Colonic mucosa (tissue), 4 donors: Measurements from ENCODE around the gene ELP6. TPM values are rescaled to one million over a fixed set of nuclear protein-coding genes. Genes with fewer than 3 reads are reported as not detected.
A peak's percentile ranks its signal among the peaks of the same experiment; 100 is the strongest.

Source experiments
- DNase-seq: peaks from one replicate; pipeline ENCODE4 v3.0.0-alpha.2; 2020
- H3K27ac ChIP-seq: fragments of 200-600 bp; one replicate; pipeline ENCODE4 v1.8.0; 2021
- H3K27me3 ChIP-seq: fragments of 200-600 bp; one replicate; pipeline ENCODE4 v1.8.0; 2021
- H3K36me3 ChIP-seq: fragments of 200-600 bp; one replicate; pipeline ENCODE4 v1.8.0; 2021
- H3K4me1 ChIP-seq: fragments of 200-600 bp; one replicate; pipeline ENCODE4 v1.8.0; 2021; ENCODE audit warnings: mild to moderate bottlenecking
- H3K4me3 ChIP-seq: fragments of 200-600 bp; one replicate; pipeline ENCODE4 v1.8.0; 2021
- H3K9ac ChIP-seq, 2 donors: one replicate each; pipeline ENCODE4 v1.7.0; 2013; ENCODE audit warnings: control low read depth in 2 of 2, low read depth in 2 of 2, low read length in 2 of 2
- H3K9me3 ChIP-seq: fragments of 200-600 bp; one replicate; pipeline ENCODE4 v1.8.0; 2021
- intact Hi-C: fragments of 100-400 bp; cut with DNase I; formaldehyde crosslinking; loops from one replicate; pipeline ENCODE4 v1.14.1; 2022
- total RNA-seq, 2 donors: library from RNA; stranded (reverse); fragmentation: NEBNext Ultra II Directional in 1 of 2; extraction: Animal tissue kit (Norgen Biotek cat#: 25700) in 1 of 2; gene quantifications; one replicate each; pipeline ENCODE4 v1.2.1, GENCODE V29; 2021
- TF ChIP-seq, protein P1 (sequence below): fragments of 200-600 bp; IDR thresholded peaks from one replicate; pipeline ENCODE4 v1.8.0; 2022; ENCODE audit warnings: antibody characterized with exemption, mild to moderate bottlenecking
- donor health status: healthy.
- donor health status: DM: no; HTN: no; CAD: no.
- donor health status: DM: no; HTN: no; CAD: no.

The ELP6 gene, protein sequence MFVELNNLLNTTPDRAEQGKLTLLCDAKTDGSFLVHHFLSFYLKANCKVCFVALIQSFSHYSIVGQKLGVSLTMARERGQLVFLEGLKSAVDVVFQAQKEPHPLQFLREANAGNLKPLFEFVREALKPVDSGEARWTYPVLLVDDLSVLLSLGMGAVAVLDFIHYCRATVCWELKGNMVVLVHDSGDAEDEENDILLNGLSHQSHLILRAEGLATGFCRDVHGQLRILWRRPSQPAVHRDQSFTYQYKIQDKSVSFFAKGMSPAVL
- 10 to 100 TPM; 16.1 to 37.6 TPM for total RNA-seq

DNA sequence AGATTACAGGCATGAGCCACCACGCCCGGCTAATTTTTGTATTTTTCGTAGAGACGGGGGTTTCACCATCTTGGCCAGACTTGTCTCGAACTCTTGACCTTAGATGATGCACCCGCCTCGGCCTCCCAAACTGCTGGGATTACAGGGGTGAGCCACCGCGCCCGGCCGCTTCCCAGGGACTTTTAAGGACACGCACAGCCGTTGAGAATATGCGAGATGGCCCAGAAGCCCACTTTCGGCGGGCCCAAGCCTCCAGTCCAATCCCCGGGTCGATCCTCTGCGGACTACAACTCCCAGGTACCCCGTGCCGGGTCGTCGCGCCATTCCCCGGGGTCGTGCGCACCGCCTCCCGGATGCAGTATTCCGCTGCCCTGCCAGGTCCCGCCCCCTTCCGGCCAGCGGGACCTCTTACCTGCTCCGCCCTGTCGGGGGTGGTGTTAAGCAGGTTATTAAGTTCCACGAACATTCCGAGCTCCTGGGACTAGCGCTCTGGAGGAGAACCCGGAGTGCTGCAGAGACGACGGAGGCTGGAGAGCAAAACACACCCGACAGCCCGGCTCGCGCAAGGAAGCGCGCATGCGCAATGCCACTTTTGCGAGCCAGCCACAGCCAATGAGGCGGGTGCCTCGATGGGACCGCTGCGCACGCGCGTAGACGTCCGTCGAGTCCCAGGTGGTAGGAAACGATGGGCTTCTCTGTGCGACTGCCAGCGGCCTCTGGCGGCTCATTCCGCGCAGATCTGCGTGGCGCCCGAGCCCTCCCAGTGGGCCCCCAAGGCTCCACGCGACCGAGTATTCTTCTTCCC lies at the start of gene ELP6:
ELP6 (minus strand) TSS at position 588 of the 805 bp plus-strand sequence; CDS start at position 466, 122 bp downstream.
- peak within 1 kb of the TSS; percentile 67 to 72 for H3K9ac ChIP-seq
- H3K4me3 ChIP-seq = peak within 1 kb of the TSS; percentile 84
- DNase-seq = peak; percentile 96
- H3K4me1 ChIP-seq = no peaks in the 10 kb centered on the region
- H3K36me3 ChIP-seq = no peaks in the 10 kb centered on the region
- peak within 1 kb of the TSS; percentile 97 for H3K27ac ChIP-seq
- H3K27me3 ChIP-seq = no peaks in the 10 kb centered on the region
- no peaks in the 10 kb centered on the region for H3K9me3 ChIP-seq
- intact Hi-C loops = no loop called here
- TF ChIP-seq, protein P1, sequence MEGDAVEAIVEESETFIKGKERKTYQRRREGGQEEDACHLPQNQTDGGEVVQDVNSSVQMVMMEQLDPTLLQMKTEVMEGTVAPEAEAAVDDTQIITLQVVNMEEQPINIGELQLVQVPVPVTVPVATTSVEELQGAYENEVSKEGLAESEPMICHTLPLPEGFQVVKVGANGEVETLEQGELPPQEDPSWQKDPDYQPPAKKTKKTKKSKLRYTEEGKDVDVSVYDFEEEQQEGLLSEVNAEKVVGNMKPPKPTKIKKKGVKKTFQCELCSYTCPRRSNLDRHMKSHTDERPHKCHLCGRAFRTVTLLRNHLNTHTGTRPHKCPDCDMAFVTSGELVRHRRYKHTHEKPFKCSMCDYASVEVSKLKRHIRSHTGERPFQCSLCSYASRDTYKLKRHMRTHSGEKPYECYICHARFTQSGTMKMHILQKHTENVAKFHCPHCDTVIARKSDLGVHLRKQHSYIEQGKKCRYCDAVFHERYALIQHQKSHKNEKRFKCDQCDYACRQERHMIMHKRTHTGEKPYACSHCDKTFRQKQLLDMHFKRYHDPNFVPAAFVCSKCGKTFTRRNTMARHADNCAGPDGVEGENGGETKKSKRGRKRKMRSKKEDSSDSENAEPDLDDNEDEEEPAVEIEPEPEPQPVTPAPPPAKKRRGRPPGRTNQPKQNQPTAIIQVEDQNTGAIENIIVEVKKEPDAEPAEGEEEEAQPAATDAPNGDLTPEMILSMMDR = peak; percentile 37

DNA sequence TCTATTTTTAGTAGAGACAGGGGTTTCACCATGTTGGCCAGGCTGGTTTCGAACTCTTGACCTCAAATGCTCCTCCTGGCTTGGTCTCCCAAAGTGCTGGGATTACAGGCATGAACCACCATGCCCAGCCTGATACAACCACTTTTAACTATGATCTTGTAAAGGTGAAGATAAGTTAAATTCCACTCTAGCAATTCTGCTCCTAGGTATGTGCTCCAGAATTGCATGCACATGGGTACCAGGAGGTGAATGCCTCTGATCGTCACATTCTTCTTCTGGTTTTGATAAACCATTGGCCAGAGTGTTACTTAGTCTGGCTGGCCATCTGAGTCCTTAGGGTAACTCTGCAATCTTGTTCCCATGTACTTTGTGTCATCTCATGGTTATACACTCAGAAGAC lies 42.8 kb upstream of the ELP6 start:
- TF ChIP-seq, protein P1 = no peak
- no peak overlapping the region for H3K4me3 ChIP-seq
- no peak for DNase-seq
- H3K9me3 ChIP-seq = no peaks in the 10 kb centered on the region
- H3K4me1 ChIP-seq = no peaks in the 10 kb centered on the region
- intact Hi-C loops = no loop called here
- no peak overlapping the region for H3K27ac ChIP-seq
- H3K9ac ChIP-seq = no peak overlapping the region
- H3K27me3 ChIP-seq = no peaks in the 10 kb centered on the region
- H3K36me3 ChIP-seq = no peaks in the 10 kb centered on the region

DNA sequence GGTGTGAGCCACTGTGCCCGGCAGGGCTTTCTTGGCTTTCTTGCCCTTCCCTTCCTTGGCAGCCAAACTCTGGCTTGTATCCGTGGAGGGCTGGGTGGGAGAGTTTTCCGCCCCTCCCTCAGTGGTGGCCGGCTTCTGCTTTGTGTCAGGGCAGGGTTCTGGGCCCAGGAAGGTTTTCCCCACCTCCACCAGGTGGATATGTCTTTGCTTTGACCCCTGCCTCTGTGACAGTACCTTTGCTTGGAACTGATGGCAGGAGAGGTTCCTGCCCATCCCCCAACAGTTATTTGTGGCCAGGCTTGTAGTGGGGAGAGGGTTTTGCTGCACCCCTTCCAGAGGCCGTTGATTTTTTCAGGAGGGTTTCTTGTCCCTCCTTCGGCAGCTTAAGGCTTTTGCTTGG lies 40.8 kb upstream of the ELP6 start:
- Histone ChIP-seq H3K4me1 (no peaks in the 10 kb centered on the region), H3K27me3 (no peaks in the 10 kb centered on the region), H3K9me3 (no peaks in the 10 kb centered on the region), H3K9ac (no peak overlapping the region), H3K4me3 (no peak overlapping the region), H3K27ac (no peak overlapping the region), H3K36me3 (no peaks in the 10 kb centered on the region)
- TF ChIP-seq, protein P1 = no peak
- intact Hi-C loops = no loop called here
- no peak for DNase-seq

DNA sequence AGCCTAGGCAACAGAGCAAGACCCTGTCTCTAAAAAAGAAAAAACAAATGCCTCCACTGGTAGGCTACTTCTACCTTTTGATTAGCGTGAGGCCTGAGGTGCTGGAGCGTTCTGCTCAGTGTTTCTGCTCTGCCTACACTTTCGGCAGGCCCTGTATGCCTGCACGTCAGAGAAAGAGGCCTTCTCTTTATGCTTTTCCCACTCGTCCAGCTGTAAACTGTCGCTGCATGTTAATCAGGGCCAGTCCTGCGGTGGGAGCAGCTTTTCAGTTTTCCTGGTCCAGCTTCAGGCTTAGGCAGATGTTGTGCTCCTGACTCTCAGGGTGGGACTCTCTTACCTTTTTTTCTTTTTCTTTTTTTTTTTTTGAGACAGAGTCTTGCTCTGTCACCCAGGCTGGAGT lies 39.9 kb upstream of the ELP6 start:
- intact Hi-C loops = no loop called here
- TF ChIP-seq, protein P1 = no peak

DNA sequence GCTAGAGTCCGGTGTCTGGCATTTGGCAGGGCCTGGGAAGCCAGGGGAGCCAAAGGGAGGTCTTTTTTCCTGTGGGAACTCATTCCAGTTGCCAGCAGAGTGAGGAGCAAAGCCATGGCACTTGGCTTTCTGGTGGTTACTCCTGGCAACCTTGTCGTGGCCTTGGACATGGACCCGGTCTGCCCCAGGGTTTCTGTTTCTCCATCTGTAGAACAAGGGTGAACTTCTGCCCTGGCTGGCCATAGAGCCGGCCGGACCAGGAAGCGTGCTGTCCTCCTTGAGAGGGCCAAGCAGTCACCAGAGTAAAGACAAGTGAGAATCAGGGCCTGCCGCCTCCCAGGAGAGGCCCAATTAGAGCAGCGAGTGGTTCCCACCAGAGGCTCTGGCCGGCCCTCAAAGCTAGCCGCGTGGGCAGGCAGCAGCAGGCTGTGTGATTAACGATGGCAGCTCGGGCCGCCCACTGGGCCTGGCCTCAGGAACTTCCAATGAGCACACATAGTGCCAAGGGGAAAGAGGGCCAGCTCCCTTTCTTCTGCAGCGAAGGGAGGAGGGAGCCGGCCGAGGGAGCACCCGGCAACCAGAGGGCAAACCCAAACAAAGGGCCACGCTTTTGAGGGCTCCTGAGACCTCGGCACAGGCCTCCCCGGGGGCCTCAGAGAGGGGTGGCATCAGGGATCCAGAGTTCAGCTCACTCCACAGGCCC lies 29.1 kb upstream of the ELP6 start:
- Histone ChIP-seq H3K4me3 (no peak overlapping the region), H3K36me3 (no peaks in the 10 kb centered on the region), H3K9ac (no peak overlapping the region), H3K27ac (no peak overlapping the region), H3K27me3 (no peaks in the 10 kb centered on the region), H3K4me1 (no peaks in the 10 kb centered on the region), H3K9me3 (no peaks in the 10 kb centered on the region)
- TF ChIP-seq, protein P1 = no peak
- intact Hi-C loops = no loop called here
- DNase-seq = no peak

More for the DNA sequence above, 39.9 kb upstream of the ELP6 start:
- no peak overlapping the region for H3K27ac ChIP-seq
- H3K9ac ChIP-seq = no peak overlapping the region
- no peaks in the 10 kb centered on the region for H3K27me3 ChIP-seq
- no peaks in the 10 kb centered on the region for H3K9me3 ChIP-seq
- H3K36me3 ChIP-seq = no peaks in the 10 kb centered on the region
- no peak overlapping the region for H3K4me3 ChIP-seq
- DNase-seq = no peak
- no peaks in the 10 kb centered on the region for H3K4me1 ChIP-seq
